HG03196 (cell line): ENCODE measurements around the gene LAMA1.

Source experiments
- ATAC-seq: cut with Tn5 transposase; IDR thresholded peaks from one replicate; pipeline ENCODE4 v1.9.1; 2021; ENCODE audit not compliant: unreplicated experiment

LAMA1 gene

GRCh38 chr18:7062811-7063210 lies 54.8 kb downstream of the LAMA1 start:
- no peak for ATAC-seq

DNA sequence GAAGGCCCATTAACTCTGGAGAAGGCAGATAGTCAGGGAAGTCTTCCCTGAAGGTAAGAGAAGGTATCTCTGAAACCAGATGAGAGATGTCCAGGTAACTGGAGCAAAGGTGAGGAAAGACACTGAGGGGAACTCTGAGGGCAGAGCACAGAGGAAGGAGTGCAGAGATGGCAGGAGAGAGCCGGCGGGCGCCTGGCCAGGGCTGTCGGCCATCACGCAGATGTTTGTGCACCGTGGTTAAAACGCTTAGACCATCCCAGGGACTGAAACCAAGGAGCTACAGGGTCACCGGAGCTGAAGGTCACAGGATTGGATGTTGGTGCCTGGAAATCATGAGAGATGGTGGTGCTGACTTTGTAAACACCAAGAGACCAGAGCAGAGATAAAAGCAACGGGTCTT lies 55.4 kb downstream of the LAMA1 start:
- no peak for ATAC-seq

- no peak for ATAC-seq
These were observed 58.3 kb downstream of the LAMA1 start for GRCh38 chr18:7059276-7059675.

DNA sequence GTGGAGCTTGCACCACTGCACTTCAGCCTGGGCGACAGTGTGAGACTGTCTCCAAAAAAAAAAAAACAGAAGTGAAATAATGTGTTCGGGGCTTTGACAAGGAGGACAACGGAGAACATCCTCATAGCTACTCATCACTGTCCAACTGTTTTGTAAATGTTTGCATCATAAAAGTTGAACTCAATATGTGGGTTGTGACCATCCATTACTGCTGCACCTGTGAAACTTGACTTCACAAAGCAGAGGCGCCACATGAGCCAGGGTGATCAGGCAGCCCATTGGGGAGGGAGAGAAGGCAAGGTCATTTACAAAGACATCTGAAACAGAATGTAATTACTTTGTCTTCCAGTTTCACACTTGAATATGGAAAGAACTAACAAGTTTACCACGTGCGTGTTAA lies 61.6 kb downstream of the LAMA1 start:
- ATAC-seq, result no peak

- ATAC-seq, result no peak
These were observed 67.6 kb downstream of the LAMA1 start for GRCh38 chr18:7049951-7050350.

GRCh38 chr18:7048081-7048480 lies 69.5 kb downstream of the LAMA1 start:
- ATAC-seq, result no peak

DNA sequence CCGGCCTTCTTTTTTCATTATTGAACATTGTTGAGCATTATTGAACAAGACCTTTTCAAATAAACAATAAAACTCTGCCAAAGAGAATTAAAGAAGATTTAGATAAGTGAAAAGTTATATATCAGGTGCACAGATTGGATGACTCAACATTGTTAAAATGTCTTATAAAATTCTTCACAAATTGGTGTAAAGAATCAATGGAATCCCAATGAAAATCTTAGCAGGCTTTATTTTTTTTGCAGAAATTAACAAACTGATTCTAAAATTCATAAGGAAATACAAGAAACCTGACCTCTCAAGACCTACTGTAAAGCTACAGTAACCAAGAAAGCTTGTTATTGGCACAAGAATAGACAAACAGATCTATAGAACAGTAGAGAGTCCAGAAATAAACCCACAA lies 70.3 kb downstream of the LAMA1 start:
- no peak for ATAC-seq

DNA sequence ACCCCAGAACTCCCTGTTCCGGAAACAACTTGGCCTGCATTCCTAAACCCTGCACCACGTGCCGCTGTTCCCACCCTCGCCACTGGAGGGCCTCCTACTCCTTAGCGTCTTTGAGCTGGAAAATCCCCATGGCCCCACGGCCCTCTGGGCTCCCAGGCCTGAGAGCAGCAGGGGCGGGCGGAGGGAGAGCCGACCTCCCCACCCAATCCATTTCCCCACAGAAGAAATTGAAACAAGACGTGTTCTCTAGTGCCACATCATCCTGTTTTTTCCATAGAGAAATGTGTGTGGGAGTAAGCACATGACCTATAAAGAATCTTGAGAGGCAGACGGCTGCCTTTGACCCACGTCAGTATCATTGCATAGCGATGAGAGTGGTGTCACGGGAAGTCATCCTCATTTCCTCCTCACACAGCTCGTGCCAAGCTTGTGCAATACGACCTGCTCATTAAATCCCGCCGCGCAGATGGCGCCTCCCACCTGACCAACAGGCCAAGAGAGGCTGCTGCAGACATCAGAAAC lies 79.2 kb downstream of the LAMA1 start:
- no peak for ATAC-seq

GRCh38 chr18:7037470-7037869 lies 80.1 kb downstream of the LAMA1 start:
- ATAC-seq, result no peak

- no peak for ATAC-seq
These were observed 81.8 kb downstream of the LAMA1 start for GRCh38 chr18:7035807-7036206.

- ATAC-seq, result no peak
These were observed 82.7 kb downstream of the LAMA1 start for GRCh38 chr18:7034924-7035323.

DNA sequence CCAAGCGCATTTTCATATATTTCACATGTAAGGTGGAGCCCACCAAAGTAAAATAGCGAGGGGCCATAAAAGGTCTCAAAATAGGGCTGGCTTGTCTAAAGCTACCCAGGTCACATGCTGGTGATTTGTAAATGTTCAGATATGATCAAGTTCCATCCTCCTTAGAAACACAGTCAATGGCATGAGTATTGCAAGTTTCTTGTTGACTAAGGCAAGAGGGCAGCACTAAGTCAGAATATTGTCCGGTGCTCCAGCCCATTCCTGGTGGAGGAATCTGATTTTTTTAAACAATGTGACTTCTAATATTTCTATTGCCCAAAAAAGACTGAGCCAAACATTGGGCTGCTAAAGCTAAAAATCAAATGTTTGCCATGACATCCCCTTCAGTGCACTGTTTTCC lies 85.1 kb downstream of the LAMA1 start:
- no peak for ATAC-seq

- no peak for ATAC-seq
These were observed 89.0 kb downstream of the LAMA1 start for GRCh38 chr18:7028625-7029024.

- ATAC-seq, result no peak
These were observed 92.4 kb downstream of the LAMA1 start for GRCh38 chr18:7025194-7025593.

- ATAC-seq, result no peak
These were observed 94.0 kb downstream of the LAMA1 start for GRCh38 chr18:7023581-7023980.

GRCh38 chr18:7023063-7023580 lies 94.5 kb downstream of the LAMA1 start:
- ATAC-seq, result no peak

DNA sequence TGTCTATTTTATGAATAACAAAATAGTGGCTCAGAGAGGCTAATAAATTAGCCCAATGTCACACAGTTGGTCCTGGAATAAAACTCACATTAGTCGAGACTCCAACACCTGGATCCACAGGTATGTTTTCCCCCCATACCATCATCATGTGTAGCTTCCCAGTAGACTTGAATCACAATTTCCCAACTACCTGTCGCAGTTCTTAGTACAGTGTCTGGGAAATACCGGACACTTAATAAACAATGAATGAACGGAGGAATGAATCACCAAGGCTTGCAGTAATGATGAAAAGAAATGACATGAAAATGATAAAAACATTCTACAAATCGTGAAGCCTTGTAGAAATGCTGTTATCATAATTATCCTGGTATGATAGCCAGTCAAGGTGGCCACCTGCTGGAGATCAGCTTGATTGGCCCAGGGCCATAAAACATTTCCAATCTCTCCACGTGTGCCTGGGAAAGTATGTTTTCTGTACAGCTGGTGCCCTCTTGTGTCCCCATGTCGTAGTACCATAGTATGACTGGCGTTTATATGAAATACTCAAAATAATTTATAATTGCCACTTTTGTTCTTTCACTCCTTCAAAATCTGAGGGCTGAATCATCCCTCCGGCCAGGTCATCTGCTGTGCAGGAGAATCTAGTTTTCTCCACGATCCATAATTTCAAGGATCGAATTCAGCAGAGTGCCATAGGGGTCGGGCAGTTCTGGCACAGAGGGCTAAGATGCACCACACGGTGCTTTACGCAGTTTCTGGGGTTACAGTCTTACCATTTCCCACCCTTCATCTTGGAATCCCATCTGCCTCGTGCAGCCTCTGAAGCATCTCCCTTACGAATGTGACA lies 95.4 kb downstream of the LAMA1 start:
- ATAC-seq, result no peak

- ATAC-seq, result no peak
These were observed 96.4 kb downstream of the LAMA1 start for GRCh38 chr18:7020995-7021777.

DNA sequence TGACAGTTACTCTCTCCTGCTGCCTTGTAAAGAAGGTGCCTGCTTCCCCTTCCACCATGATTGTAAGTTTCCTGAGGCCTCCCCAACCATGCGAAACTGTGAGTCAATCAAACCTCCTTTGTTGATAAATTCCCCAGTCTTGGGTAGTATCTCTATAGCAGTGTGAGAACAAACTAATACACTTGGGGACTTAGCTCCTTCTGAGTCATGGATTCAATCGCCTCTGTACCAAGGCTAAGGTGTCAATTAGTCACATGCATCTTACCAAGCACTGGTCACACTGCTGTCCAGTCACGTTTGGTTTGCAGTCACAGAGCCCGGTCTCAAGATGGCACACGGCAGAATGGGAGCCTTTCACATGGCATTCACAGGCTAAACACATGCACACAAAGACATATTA lies 100.6 kb downstream of the LAMA1 start:
- ATAC-seq, result no peak

- no peak for ATAC-seq
These were observed 106.5 kb downstream of the LAMA1 start for GRCh38 chr18:7011142-7011541.

DNA sequence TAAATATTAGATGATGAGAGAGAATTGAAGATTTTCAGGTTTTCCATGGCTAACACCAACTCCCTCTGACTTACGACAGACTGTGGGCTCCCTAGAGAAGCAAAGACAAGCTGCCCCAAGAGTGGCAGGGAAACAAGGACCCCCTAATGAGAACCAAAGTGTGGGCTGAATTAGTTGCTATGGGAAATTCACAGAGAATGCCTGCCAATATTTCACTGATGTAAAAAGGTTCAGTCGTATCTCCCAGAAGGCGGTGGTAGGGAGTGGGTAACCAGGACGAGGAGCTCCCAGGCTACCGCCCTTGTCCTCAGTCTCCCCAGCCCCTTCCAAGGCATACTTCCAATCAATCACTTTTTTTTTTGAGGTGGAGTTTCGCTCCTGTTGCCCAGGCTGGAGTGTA lies 113.6 kb downstream of the LAMA1 start:
- no peak for ATAC-seq

GRCh38 chr18:7002107-7002506 lies 115.5 kb downstream of the LAMA1 start:
- ATAC-seq, result no peak
